Measurements from ENCODE around the gene KLK12. TPM values are rescaled to one million over a fixed set of nuclear protein-coding genes. Genes with fewer than 3 reads are reported as not detected.

The KLK12 gene
- total and polyA plus RNA-seq, 9 donors = not detected

DNA sequence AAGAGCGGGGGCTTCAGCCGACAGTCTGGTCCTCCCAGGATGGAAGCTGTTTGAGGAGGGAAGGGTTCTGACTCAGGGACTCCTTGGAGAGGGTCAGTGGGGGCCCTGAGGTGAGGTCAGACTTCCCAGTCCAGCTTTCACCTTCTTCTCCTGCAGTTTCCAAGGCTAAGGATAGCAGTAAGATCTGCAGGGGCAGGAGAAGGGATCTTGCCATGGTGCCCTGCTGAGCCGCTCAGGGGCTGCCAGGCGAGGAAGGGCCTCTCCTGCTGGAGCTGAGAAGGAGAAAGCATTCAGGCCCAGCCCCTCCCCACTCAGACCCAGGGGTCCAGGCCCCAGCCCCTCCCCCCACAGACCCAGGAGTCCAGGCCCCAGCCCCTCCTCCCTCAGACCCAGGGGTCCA is 52.6 kb downstream of the KLK12 start:
- TF ChIP-seq, protein P1, sequence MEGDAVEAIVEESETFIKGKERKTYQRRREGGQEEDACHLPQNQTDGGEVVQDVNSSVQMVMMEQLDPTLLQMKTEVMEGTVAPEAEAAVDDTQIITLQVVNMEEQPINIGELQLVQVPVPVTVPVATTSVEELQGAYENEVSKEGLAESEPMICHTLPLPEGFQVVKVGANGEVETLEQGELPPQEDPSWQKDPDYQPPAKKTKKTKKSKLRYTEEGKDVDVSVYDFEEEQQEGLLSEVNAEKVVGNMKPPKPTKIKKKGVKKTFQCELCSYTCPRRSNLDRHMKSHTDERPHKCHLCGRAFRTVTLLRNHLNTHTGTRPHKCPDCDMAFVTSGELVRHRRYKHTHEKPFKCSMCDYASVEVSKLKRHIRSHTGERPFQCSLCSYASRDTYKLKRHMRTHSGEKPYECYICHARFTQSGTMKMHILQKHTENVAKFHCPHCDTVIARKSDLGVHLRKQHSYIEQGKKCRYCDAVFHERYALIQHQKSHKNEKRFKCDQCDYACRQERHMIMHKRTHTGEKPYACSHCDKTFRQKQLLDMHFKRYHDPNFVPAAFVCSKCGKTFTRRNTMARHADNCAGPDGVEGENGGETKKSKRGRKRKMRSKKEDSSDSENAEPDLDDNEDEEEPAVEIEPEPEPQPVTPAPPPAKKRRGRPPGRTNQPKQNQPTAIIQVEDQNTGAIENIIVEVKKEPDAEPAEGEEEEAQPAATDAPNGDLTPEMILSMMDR (IDR thresholded peaks at IDR 0.05) = no peak
- TF ChIP-seq EP300 (IDR thresholded peaks at IDR 0.05) (no peak), POLR2A (IDR thresholded peaks at IDR 0.05) (no peak)
- no peaks in the 10 kb centered on the region for H3K27me3 ChIP-seq
- H3K27ac ChIP-seq = no peak overlapping the region
- no peaks in the 10 kb centered on the region for H3K4me1 ChIP-seq (ENCODE audit: insufficient read depth)
- no peak for DNase-seq
- H3K36me3 ChIP-seq = no peaks in the 10 kb centered on the region
- H3K9me3 ChIP-seq = no peaks in the 10 kb centered on the region
- 68 to 78% (median 69%) methylated on average over 4 of the region's 4 CpGs for WGBS, 3 donors
- H3K4me3 ChIP-seq = no peak overlapping the region
- intact Hi-C loops (cut with DNase I) = no loop called here

DNA sequence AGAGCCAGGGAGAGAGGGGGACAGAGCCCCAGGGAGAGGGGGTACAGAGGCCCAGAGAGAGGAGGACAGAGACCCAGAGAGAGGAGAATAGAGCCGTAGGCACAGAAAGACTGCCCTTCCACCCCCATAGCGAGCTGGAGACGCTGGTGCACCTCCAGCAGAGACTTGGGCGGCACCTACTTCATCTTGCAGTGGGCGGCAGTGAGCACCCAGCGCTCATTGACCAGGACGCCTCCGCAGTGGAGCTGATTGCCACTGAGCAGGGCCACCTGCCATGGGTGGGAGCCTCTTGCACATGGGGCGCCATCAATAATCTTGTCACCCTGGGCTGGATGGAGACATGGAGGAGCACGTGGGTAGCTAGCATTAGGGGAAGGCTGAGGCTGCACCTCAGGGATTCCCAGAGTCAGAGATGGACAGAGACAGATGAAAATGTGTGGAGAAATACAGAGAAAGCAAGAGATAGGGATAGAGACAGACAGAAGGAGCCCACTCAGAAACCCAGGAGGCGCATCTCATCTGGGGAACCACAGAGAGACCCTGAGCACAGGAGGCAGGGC is 53.1 kb downstream of the KLK12 start:
- Histone ChIP-seq H3K27ac (no peak overlapping the region), H3K4me3 (no peak overlapping the region), H3K27me3 (no peaks in the 10 kb centered on the region)

DNA sequence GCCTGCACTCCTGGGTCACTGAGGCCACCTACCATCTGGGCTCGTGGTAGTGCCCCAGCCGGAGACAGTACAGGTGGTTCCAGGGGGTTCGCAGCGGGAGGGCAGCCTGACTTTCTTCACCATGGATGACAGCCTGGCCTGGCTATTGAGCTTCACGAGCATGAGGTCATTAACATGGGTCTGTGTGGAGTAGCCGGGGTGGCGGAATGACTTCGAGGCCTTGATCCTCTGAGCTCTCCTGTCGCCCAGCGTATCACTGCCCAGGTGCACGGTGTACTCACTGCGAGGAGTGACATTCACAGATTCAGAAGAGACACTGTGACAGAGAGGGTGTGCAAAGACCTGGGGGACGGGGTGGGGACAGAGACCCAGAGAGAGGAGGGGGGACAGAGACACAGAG is 54.6 kb downstream of the KLK12 start:
- Histone ChIP-seq H3K27ac (no peak overlapping the region), H3K27me3 (no peaks in the 10 kb centered on the region), H3K4me1 (ENCODE audit: insufficient read depth) (no peaks in the 10 kb centered on the region), H3K36me3 (no peaks in the 10 kb centered on the region), H3K4me3 (no peak overlapping the region), H3K9me3 (no peaks in the 10 kb centered on the region)
- DNase-seq = no peak
- 38 to 52% (median 41%) methylated on average over 13 of the region's 13 CpGs for WGBS, 3 donors
- intact Hi-C loops (cut with DNase I) = no loop called here
- no peak for TF ChIP-seq POLR2A (IDR thresholded peaks at IDR 0.05)
- TF ChIP-seq EP300 (IDR thresholded peaks at IDR 0.05) = no peak

More for the DNA sequence above, 53.1 kb downstream of the KLK12 start:
- intact Hi-C loops (cut with DNase I) = no loop called here
- DNase-seq = no peak
- WGBS, 3 donors = 44 to 57% (median 55%) methylated on average over 11 of the region's 11 CpGs
- H3K4me1 ChIP-seq (ENCODE audit: insufficient read depth) = no peaks in the 10 kb centered on the region
- no peaks in the 10 kb centered on the region for H3K36me3 ChIP-seq
- H3K9me3 ChIP-seq = no peaks in the 10 kb centered on the region
- no peak for TF ChIP-seq EP300 (IDR thresholded peaks at IDR 0.05)
- TF ChIP-seq, protein P1 (IDR thresholded peaks at IDR 0.05) = no peak
- TF ChIP-seq POLR2A (IDR thresholded peaks at IDR 0.05) = no peak

DNA sequence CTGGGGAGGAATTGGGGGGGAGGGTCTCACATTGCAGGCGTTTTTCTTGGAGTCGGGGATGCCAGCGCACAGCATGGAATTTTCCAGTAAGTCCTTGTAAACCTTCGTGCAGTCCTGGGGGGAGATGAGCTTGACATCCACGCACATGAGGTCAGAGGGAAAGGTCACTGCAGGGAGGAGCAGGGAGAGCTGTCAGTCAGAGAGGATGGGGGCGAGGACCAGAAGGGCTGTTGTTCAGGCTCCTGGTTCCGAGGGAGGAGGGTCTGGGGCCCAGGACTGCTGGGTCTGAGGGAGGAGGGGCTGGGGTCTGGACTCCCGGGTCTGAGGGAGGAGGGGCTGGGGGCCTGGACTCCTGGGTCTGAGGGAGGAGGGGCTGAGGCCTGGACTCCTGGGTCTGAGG is 55.0 kb downstream of the KLK12 start:
- WGBS, 3 donors = 35 to 44% (median 43%) methylated on average over 7 to 8 of the region's 8 CpGs
- DNase-seq = no peak

More for the DNA sequence above, 55.0 kb downstream of the KLK12 start:
- H3K4me1 ChIP-seq (ENCODE audit: insufficient read depth) = no peaks in the 10 kb centered on the region
- no peak overlapping the region for H3K4me3 ChIP-seq
- no peaks in the 10 kb centered on the region for H3K9me3 ChIP-seq
- no peaks in the 10 kb centered on the region for H3K27me3 ChIP-seq
- intact Hi-C loops (cut with DNase I) = no loop called here
- TF ChIP-seq, protein P1 (IDR thresholded peaks at IDR 0.05) = no peak
- TF ChIP-seq EP300 (IDR thresholded peaks at IDR 0.05) (no peak), POLR2A (IDR thresholded peaks at IDR 0.05) (no peak)
- H3K27ac ChIP-seq = no peak overlapping the region
- H3K36me3 ChIP-seq = no peaks in the 10 kb centered on the region

Other genes starting within 250 kb of the KLK12 start
- not detected for gene ACP4, start 244.6 kb downstream of the KLK12 start, total RNA-seq
- gene ACP4, start 244.6 kb downstream of the KLK12 start, polyA plus RNA-seq = not detected
- gene KLK1, start 211.2 kb downstream of the KLK12 start, total RNA-seq = under 1 TPM in 6 of 7 donors, not detected in 1; 0.40 to 0.95 (median 0.57) TPM
- gene KLK1, start 211.2 kb downstream of the KLK12 start, polyA plus RNA-seq = 1 to 10 TPM in 1 of 2 donors, under 1 TPM in 1; 0.23 to 1.2 TPM
- gene KLK15, start 201.4 kb downstream of the KLK12 start, total RNA-seq = not detected
- gene KLK15, start 201.4 kb downstream of the KLK12 start, polyA plus RNA-seq = not detected
- gene KLK3, start 180.1 kb downstream of the KLK12 start, total RNA-seq = under 1 TPM in 1 of 7 donors, not detected in 6; 0.20 TPM
- under 1 TPM; 0.13 to 0.24 TPM for gene KLK3, start 180.1 kb downstream of the KLK12 start, polyA plus RNA-seq
- not detected for gene KLK2, start 161.6 kb downstream of the KLK12 start, total RNA-seq
- not detected for gene KLK2, start 161.6 kb downstream of the KLK12 start, polyA plus RNA-seq
- gene KLK4, start 123.6 kb downstream of the KLK12 start, total RNA-seq = under 1 TPM in 1 of 7 donors, not detected in 6; 0.58 TPM
- gene KLK4, start 123.6 kb downstream of the KLK12 start, polyA plus RNA-seq = not detected
- gene KLK5, start 82.0 kb downstream of the KLK12 start, total RNA-seq = 1 to 10 TPM in 1 of 7 donors, under 1 TPM in 2, not detected in 4; 0.17 to 2.3 (median 0.41) TPM
- not detected for gene KLK5, start 82.0 kb downstream of the KLK12 start, polyA plus RNA-seq
- 10 to 100 TPM in 1 of 7 donors, 1 to 10 TPM in 2, under 1 TPM in 2, not detected in 2; 0.24 to 21.7 (median 3.3) TPM for gene KLK6, start 65.4 kb downstream of the KLK12 start, total RNA-seq
- gene KLK6, start 65.4 kb downstream of the KLK12 start, polyA plus RNA-seq = under 1 TPM in 1 of 2 donors, not detected in 1; 0.07 TPM
- gene KLK7, start 51.1 kb downstream of the KLK12 start, total RNA-seq = 10 to 100 TPM in 1 of 7 donors, 1 to 10 TPM in 1, under 1 TPM in 2, not detected in 3; 0.85 to 59.6 (median 5.1) TPM
- gene KLK7, start 51.1 kb downstream of the KLK12 start, polyA plus RNA-seq = under 1 TPM in 1 of 2 donors, not detected in 1; 0.05 TPM
- gene KLK8, start 33.4 kb downstream of the KLK12 start, total RNA-seq = 10 to 100 TPM in 1 of 7 donors, 1 to 10 TPM in 2, under 1 TPM in 2, not detected in 2; 0.60 to 19.0 (median 1.6) TPM
- under 1 TPM in 1 of 2 donors, not detected in 1; 0.24 TPM for gene KLK8, start 33.4 kb downstream of the KLK12 start, polyA plus RNA-seq
- gene KLK10, start 15.3 kb downstream of the KLK12 start, total RNA-seq = 10 to 100 TPM; 14.7 to 59.1 (median 19.5) TPM
- 10 to 100 TPM in 1 of 2 donors, 1 to 10 TPM in 1; 6.9 to 15.7 TPM for gene KLK10, start 15.3 kb downstream of the KLK12 start, polyA plus RNA-seq
- gene KLK11, start 8.4 kb downstream of the KLK12 start, total RNA-seq = 10 to 100 TPM in 1 of 7 donors, 1 to 10 TPM in 3, under 1 TPM in 3; 0.33 to 91.2 (median 3.8) TPM
- 1 to 10 TPM in 1 of 2 donors, under 1 TPM in 1; 0.53 to 1.4 TPM for gene KLK11, start 8.4 kb downstream of the KLK12 start, polyA plus RNA-seq
- under 1 TPM in 3 of 7 donors, not detected in 4; 0.50 to 0.77 (median 0.69) TPM for gene KLK13, start 30.1 kb upstream of the KLK12 start, total RNA-seq
- gene KLK13, start 30.1 kb upstream of the KLK12 start, polyA plus RNA-seq = 1 to 10 TPM in 1 of 2 donors, under 1 TPM in 1; 0.33 to 1.2 TPM
- 1 to 10 TPM in 1 of 7 donors, under 1 TPM in 2, not detected in 4; 0.30 to 1.5 (median 0.34) TPM for gene KLK14, start 47.9 kb upstream of the KLK12 start, total RNA-seq
- gene KLK14, start 47.9 kb upstream of the KLK12 start, polyA plus RNA-seq = under 1 TPM in 1 of 2 donors, not detected in 1; 0.10 TPM
- 10 to 100 TPM in 6 of 7 donors, 1 to 10 TPM in 1; 10.0 to 17.2 (median 13.2) TPM for gene CTU1, start 73.4 kb upstream of the KLK12 start, total RNA-seq
- gene CTU1, start 73.4 kb upstream of the KLK12 start, polyA plus RNA-seq = 1 to 10 TPM; 1.1 to 3.6 TPM
- gene SIGLEC9, start 89.9 kb upstream of the KLK12 start, total RNA-seq = 10 to 100 TPM in 1 of 7 donors, 1 to 10 TPM in 6; 1.7 to 10.4 (median 3.1) TPM
- gene SIGLEC9, start 89.9 kb upstream of the KLK12 start, polyA plus RNA-seq = 1 to 10 TPM; 2.5 TPM
- 1 to 10 TPM in 3 of 7 donors, under 1 TPM in 2, not detected in 2; 0.38 to 3.0 (median 1.5) TPM for gene SIGLEC7, start 107.3 kb upstream of the KLK12 start, total RNA-seq
- 1 to 10 TPM in 1 of 2 donors, under 1 TPM in 1; 0.39 to 3.7 TPM for gene SIGLEC7, start 107.3 kb upstream of the KLK12 start, polyA plus RNA-seq
- 1 to 10 TPM; 1.4 to 6.9 (median 2.7) TPM for gene CD33, start 190.1 kb upstream of the KLK12 start, total RNA-seq
- 10 to 100 TPM in 1 of 2 donors, 1 to 10 TPM in 1; 1.3 to 16.5 TPM for gene CD33, start 190.1 kb upstream of the KLK12 start, polyA plus RNA-seq
- gene SIGLECL1, start 216.1 kb upstream of the KLK12 start, total RNA-seq = not detected
- gene SIGLECL1, start 216.1 kb upstream of the KLK12 start, polyA plus RNA-seq = not detected

All from ovary (tissue), 9 donors.